ENCODE measurements around the gene PCED1A.

DNA sequence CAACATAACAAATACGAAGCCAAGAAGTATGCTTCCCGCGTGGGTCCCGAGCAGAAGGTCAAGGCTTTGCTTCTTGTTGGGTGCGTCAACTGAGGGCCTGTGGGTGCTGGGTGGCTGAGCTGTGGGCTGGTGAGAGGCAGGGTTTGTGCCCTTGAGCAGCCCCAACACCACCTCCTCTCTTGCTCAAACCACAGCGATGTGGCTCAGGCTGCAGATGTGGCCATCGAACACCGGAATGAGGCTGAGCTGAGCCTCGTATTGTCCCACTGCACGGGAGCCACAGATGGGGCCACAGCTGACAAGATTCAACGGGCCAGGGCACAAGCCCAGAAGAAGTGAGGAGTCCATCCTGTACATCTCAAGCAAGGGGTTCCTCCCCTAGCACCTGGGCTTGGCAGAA lies 25.8 kb upstream of the PCED1A start:
- TF ChIP-seq, protein P1, sequence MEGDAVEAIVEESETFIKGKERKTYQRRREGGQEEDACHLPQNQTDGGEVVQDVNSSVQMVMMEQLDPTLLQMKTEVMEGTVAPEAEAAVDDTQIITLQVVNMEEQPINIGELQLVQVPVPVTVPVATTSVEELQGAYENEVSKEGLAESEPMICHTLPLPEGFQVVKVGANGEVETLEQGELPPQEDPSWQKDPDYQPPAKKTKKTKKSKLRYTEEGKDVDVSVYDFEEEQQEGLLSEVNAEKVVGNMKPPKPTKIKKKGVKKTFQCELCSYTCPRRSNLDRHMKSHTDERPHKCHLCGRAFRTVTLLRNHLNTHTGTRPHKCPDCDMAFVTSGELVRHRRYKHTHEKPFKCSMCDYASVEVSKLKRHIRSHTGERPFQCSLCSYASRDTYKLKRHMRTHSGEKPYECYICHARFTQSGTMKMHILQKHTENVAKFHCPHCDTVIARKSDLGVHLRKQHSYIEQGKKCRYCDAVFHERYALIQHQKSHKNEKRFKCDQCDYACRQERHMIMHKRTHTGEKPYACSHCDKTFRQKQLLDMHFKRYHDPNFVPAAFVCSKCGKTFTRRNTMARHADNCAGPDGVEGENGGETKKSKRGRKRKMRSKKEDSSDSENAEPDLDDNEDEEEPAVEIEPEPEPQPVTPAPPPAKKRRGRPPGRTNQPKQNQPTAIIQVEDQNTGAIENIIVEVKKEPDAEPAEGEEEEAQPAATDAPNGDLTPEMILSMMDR (IDR thresholded peaks at IDR 0.05): no peak
- TF ChIP-seq POLR2A (IDR thresholded peaks at IDR 0.05) (no peak), EP300 (IDR thresholded peaks at IDR 0.05) (no peak), POLR2AphosphoS5 (IDR thresholded peaks at IDR 0.05) (no peak)

Data from gastroesophageal sphincter (tissue), 3 donors.